Tibial nerve (tissue), 3 donors: Measurements from ENCODE around the gene PLEK.

Experiments used
- POLR2A ChIP-seq, 2 donors: fragments of 450-650 bp; IDR thresholded peaks; one replicate each; pipeline ENCODE4 v1.6.1; 2017; ENCODE audit warnings: antibody characterized with exemption in 2 of 2, mild to moderate bottlenecking in 2 of 2, moderate library complexity in 2 of 2
- TF ChIP-seq, protein P1 (sequence below), 5 experiments: fragments of 200-600 bp in 3 of 5; fragments of 450-650 bp in 2 of 5; sonication (generic) in 3 of 5; IDR thresholded peaks; one replicate each; pipeline ENCODE4 v1.5.1; 2016 to 2019; ENCODE audit warnings: antibody characterized with exemption in 5 of 5, mild to moderate bottlenecking in 3 of 5, moderate library complexity in 2 of 5

DNA sequence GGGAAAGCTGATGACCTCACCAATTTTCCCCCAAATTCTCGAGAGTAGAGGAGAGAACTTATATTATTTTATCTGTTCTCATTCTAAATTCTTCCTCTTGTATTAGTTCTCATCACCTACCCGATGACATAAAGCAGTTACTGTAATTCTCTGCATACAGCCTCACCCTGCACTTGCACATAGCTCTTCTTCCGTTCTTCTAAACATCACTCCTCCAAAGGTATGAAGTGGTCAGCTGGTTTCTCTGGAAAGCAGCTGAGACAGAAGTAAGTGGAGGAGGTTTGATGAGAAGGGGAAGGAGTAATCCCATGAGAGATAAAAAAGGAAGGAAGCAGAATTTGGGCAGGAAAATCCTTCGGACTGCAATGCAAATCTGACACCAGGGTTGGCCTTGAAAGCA is 63.0 kb downstream of the PLEK start:
- TF ChIP-seq, protein P1, sequence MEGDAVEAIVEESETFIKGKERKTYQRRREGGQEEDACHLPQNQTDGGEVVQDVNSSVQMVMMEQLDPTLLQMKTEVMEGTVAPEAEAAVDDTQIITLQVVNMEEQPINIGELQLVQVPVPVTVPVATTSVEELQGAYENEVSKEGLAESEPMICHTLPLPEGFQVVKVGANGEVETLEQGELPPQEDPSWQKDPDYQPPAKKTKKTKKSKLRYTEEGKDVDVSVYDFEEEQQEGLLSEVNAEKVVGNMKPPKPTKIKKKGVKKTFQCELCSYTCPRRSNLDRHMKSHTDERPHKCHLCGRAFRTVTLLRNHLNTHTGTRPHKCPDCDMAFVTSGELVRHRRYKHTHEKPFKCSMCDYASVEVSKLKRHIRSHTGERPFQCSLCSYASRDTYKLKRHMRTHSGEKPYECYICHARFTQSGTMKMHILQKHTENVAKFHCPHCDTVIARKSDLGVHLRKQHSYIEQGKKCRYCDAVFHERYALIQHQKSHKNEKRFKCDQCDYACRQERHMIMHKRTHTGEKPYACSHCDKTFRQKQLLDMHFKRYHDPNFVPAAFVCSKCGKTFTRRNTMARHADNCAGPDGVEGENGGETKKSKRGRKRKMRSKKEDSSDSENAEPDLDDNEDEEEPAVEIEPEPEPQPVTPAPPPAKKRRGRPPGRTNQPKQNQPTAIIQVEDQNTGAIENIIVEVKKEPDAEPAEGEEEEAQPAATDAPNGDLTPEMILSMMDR (IDR thresholded peaks at IDR 0.05), result no peak
- TF ChIP-seq POLR2A (IDR thresholded peaks at IDR 0.05), result no peak
